Right renal cortex interstitium (tissue), 3 donors: ENCODE results near the gene DNAJB6. TPM values are rescaled to one million over a fixed set of nuclear protein-coding genes. Genes with fewer than 3 reads are reported as not detected.
"Not testable (repeated sequence)": the region's sequence is repeated elsewhere in the genome, so short reads cannot be mapped to it uniquely, and the experiment has no call there.

Experiments used
- DNase-seq, 3 donors: peaks; one replicate each; pipeline ENCODE4 v3.0.0-alpha.2; 2013; ENCODE audit warnings: low read depth in 3 of 3, low spot score in 2 of 3
- polyA plus RNA-seq, 3 donors: library from polyadenylated mRNA; unstranded; fragments of 120-200 nt; gene quantifications; one replicate each; pipeline ENCODE4 v1.2.1, GENCODE V29; 2013; ENCODE audit not compliant: insufficient read length in 3 of 3

DNAJB6 gene
- polyA plus RNA-seq, 3 donors, result 158 to 169 (median 166) TPM

DNA sequence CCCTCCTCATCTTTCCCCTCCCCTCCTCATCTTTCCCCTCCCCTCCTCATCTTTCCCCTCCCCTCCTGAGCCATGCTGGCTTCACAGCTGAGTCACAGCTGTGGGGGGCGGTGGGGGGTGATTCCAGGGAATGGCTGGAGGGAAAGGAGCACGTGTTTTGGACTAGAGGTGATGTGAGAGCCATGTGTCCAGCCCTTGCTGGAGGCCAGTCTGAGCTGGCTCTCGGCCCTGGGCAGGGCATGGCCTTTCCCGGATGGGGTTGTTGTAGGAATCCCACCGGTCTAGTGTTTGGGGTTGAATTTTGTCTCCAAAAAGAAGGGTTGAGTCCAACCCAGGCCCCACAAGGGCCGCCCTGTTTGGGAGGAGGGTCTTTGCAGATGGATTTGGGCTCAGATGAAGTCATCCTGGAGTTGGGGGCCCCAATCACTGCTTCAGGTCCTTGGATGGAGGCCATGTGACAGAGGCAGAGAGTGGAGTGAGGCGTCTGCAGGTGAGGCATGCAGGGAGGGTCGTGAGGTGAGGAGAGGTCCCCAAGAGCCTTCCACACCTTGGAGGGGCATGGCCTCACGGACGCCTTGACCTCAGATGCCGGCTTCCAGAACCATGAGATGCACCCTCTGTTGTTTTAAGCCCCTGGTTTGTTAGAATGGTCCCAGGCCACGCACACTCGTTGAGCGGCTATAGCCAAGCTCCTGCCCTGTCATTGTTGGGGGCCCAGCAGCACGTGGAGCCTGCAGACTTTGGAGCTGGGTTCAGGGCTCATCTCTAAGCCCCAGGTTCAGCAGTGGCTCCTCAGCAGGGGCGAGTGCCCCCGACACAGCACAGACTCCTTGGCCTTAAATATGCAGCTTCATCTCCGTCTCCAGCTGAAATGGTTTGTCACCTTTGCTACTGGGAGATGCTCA, 101.6 kb downstream of the DNAJB6 start:
- DNase-seq, result no peak

DNA sequence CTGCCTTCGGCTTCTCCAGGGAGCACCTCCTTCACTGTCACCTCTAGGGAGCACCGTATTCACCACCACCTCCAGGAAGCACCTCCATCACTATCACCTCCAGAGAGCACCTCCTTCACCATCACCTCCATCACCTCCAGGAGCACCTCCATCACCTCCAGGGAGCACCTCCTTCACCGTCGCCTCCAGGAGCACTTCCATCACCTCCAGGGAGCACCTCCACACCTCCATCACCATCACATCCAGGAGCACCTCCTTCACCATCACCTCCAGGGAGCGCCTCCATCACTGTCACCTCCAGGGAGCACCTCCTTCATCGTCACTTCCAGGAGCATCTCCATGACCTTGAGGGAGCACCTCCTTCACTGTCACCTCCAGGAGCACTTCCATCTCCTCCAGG, 102.3 kb downstream of the DNAJB6 start:
- no peak for DNase-seq

DNA sequence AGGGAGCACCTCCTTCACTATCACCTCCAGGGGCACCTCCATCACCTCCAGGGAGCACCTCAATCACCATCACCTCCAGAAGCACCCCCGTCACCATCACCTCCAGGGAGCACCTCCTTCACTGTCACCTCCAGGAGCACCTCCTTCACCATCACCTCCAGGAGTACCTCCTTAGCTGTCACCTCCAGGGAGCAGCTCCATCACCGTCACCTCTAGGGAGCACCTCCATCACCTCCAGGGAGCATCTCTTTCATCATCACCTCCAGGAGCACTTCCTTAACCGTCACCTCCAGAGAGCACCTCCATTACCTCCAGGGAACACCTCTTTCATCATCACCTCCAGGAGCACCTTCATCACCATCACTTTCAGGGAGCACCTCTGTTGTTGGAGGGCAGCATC, 103.0 kb downstream of the DNAJB6 start:
- DNase-seq, result no peak

DNA sequence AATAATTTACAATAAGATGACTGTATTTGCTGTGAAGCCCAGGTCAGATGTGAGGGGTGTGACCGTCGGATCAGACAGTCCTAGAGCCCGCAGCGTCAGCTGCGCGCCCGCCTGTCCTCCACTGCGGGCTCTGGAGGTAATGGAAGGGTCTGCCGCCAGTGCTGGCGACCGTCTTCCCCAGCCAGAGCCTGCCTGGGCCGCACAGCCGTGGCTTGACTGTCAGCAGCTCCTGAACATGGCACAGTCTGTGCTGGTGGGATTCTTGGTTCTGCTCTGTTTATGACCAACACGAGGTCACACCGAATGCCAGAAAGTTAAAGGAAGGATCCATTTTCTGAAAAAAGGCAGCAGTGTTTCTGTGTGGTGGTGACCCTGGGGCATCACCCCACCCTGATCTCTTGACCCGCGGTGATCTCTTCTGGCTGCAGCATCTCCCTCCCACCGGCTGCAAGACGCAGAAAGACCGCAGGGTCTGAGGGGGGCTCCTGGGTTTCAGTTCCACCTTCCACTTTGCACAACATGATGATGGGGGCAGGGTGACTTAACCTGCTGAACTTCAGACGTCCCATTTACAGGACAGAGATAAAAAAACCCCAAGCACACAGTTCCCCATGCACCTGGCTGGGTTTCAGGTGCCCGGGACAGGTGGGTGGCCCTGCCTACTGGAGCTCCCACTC, 103.7 kb downstream of the DNAJB6 start:
- no peak for DNase-seq

DNA sequence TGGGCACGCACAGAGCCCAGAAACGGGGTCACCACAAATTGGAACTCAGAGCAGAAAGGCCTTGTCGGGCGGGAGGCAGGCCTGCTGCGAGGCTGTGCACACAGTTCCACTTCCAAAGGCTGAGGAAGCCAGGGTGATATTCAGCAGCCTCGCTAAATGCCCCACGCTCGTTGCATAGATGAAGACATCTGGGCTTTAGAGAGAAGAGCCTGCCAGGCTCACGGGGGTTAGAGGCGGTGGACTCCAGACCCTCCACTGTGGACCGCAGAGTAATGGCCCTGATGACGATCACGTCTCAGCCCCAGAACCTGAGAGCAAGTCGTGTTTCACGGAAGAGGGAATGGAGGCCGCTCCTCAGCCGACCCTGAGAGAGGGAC, 104.2 kb downstream of the DNAJB6 start:
- DNase-seq, result no peak

DNA sequence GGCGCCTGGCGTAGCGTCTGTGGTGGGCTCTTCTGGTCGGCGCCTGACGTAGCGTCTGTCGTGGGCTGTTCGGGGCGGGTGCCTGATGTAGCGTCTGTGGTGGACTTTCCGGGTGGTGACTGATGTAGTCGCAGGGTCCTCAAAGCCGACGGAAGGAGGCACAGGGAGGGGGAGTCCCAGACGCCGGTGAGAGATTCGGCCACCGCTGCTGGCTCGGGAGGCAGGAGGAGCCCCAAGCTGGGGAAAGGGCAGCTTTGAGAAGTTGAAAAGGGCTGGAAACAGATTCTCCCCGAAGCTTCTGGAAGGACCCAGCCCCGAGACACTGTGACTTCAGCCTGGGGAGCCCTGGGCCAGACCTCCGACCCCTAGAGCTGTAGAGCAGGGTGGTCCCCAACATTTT, 105.7 kb downstream of the DNAJB6 start:
- no peak for DNase-seq

DNA sequence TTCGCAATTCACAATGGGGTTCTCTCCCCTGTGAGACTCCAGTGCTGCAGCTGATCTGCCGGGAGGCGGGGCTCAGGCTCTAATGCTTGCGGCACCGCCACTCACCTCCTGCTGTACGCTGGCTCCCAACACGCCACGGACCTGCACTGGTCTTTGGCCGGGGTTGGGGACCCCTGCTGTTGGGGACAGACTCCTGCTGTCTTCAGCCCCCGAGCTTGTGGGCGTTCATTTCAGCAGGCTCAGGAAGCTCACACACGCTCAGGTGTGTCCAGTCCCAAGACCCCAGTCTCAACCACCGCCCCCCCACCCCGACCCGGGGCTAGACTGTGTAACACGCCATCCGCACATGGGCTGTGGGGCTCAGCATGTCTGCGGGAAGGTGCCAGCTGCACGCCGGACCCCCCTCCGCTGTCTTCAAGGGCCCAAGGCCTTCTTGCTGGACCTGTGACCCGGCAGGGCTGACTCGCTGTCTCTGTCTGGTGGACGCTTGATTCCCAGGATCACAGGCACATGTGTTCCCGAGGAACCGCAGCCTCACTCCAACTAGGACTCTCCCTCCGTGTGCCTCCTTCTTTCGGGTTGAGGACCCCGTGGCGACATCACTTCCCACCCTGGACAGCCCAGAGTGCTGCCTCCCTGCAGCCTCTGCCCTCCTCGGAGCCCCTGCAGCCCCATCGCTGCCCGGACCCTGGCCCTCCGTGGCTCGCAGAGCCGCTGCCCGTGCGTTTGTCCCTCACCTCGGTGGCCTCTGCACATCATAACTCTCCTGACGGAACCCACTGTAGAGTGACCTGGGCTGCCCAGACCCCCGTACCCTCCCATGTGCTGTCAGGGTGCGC, 106.4 kb downstream of the DNAJB6 start:
- DNase-seq, result no peak

DNA sequence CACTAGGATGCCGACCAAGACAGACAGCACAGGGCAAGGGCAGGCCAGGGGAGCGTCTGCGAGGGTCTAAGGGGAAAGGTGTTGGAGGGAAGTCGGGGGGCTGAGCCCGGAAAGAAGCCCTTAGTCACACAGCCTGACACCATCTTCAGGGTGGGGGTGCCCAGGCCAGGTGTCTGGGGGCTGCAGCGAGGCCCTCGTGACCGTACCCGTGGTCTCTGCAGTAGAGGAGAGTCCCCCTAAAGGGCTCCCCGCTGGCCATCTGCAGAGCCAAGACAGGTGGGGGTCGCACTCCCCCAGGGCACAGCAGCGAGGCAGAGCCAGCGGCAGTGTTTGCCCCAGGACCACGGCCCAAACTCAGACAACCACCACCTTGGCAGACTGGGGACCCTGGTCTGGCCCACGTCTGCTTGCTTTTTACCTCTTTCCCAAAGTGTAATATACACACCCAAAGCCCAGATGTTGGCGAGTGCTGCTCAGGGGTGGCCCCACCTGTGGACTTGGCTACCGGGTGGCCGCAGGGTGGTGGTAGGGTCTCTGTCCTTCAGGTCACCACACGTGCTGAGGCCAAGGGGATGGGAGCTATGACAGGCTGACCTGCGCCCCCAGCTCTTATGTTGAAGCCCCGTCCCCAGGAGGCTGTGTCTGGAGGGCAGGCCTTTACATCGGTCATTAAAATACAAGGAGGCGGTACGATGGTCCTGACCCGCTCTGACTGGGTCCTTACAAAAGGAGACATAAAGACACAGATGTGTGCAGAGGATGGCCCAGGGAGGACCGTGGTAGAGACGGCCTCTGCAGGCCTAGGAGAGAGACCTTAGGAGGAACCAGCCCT, 107.4 kb downstream of the DNAJB6 start:
- no peak for DNase-seq

DNA sequence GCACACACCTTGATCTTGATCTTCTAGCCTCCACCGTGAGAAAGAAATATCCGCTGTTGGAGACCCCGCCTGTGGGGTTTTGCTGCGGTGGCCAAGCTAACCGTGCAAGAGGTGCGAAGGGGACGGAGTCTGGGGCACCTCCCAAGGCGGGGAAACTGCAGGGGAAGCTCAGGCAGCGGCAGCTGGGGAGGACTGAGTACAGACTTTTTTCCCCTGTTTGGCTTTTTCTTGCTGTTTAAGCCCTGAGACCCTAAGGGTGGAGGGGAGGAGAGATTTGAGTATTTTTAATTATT, 108.0 kb downstream of the DNAJB6 start:
- DNase-seq, result no peak

DNA sequence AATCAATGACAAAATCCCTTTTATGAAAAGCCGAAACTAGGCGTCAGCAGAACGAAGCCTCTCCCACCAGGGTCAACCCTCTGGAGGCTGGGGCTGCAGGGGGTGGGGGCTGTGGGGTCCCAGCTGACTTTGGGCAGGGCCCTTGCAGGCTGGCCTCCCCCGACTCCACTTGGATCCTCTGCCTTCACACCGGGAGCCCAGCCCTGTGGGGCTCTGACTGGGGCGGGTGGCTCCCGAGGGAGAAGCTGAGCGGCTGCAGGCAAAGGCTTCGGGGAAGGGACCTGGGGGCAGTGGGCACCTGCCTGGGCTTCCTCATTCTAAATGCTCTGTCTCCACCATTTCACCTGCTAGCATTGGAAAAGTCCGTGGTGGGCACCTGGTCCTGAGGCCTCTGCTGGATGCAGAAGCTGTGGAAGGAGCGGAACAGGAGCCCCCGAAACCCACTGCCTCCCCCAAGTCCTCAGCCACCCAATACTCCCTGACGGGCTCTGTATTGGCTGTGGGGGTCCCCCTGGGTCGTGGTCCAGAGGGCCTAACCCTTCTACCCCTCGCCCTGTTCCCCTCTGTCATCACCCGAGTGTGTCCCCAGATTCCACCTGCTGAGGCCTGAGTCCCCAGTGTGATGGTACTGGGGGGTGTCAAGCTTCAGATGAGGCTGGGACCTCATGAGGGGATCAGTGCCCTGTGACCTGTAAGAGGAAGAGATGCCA, 108.6 kb downstream of the DNAJB6 start:
- no peak for DNase-seq

DNA sequence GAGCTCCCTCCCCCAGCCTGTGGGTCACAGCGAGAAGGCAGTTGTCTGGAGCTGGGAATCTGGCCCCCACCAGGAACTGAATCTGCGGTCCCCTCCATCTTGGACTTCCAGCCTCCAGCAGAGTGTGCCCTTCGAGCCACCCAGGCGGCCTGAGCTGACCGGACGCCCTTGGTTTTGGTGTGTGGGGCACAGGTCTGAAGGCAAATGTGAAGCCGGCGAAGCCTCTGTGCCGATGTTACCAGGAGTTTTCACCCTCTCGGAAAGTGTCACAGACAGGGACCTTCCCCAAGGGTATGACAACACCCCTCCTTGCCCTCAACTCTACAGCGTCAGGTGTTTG, 109.1 kb downstream of the DNAJB6 start:
- no peak for DNase-seq

DNA sequence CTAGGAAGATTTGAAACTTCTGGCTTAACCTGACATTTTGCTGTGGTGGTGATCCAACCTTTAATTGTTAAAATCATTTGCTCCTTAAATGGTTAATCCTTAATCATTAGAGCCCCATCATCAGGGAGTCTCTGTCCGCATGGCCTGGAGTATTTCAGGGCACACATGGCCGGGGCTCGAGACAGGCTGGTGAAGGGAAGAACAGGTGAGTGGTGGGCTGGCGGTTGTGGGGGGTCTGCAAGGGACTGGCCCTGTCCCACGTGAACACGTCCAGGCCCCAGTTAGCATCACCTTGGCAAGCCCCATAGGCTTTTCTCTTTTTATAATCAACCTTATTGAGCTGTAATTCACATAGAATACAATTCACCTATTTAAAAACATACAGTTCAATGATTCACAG, 109.5 kb downstream of the DNAJB6 start:
- DNase-seq, result no peak

DNA sequence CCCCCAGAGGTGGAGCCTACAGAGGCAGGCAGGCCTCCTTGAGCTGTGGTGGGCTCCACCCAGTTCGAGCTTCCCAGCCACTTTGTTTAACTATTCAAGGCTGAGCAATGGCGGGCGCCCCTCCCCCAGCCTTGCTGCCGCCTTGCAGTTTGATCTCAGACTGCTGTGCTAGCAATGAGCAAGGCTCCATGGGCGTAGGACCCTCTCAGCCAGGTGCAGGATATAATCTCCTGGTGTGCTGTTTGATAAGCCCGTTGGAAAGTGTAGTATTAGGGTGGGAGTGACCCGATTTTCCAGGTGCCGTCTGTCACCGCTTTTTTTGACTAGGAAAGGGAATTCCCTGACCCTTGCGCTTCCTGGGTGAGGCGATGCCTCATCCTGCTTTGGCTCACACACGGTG, 117.2 kb downstream of the DNAJB6 start:
- not testable (repeated sequence) for DNase-seq

DNA sequence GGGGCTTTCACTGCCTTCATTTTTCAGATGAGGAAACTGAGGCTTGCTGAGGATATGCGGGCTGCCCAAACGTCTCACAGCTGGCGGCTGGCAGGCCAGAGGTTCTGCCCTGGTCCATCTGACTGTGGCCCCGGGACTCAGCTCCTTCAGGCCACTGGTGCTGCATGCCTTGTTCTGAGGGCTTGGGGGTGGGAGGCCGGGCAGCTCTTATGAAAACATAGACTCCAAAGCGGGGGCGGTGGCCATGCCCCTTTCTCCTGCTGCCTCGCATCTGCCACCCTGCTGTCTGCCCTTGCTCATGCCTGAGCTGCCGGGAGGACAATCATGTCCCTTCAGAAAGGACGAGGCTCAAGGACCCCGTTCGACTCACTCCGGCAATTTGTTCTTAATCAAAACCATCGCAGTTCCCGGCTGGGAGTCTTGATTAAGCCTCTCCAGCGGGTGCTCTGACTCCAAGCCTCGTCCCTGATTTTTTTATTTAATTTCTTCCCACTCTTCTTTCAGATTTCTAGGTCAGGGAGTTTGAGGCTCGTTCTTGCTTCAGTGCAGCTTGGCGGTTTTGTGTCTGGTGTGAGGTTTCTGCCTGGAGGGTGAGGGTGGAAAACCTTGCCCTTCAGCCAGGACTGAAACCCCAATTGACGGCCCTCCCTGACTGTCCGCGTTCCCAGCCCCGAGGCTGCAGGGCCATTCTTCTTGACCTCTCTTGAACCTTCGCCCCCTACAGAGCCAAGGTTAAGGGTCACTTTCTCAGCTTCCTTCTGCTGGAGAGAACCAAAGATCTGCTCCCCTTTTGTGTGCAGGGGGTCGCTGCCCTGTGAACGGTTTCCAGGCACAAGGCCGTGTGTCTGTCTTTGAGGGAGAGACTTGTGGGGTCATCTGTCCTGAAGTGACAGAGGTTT, 120.8 kb downstream of the DNAJB6 start:
- no peak for DNase-seq

DNA sequence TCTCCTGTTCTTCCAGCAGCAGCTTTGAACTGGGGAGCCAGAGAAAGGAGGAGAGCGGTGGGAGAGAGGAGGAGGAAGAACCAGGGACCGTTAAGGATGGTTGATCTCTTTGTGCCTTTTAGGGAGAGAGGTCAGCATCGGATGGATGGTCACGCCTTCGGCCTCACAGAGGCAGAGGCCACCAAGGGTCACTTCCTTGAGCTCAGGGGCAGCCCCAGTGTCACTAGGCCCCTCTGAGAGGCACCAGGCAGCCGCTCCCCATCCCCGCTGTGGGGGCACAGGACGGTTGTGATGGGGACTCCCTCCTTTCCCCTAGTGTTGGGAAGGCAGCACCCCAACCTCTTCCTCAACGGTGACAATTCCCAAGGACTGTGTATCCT, 121.4 kb downstream of the DNAJB6 start:
- no peak for DNase-seq

DNA sequence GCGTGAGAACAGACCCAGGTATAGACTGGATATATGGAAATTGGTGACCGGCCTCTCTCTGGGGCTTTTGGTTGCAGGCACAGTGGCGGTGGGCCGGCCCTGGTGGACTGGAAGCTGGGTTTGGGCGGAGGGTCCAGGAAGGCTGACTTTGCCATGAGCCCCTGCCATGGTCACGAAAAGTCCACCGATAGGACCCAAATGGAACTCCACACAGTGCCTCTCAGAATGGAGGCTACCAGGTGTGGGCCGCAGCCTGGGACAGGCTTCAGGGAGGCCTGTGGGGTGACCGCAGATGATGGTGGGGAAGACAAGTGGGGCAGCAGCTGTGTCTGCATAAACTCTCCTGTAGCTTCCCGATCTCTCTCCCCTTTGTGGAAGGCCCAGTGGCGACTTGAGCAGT, 123.2 kb downstream of the DNAJB6 start:
- no peak for DNase-seq

DNA sequence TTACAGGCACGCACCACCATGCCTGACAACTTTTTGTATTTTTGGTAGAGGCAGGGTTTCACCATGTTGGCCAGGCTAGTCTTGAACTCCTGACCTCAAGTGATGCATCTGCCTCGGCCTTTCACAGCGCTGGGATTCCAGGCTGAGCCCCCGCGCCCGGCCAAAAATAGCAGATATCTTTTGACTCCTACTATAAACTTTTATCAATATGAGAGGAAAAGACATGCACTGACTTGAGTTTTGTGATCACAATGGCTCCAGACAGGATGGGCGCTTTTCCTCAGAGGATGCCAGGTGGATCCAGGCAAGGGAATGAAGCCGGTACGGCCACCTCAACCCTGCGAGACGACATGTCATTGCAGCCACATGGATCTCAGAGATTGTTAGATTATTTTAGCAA, 123.9 kb downstream of the DNAJB6 start:
- no peak for DNase-seq

DNA sequence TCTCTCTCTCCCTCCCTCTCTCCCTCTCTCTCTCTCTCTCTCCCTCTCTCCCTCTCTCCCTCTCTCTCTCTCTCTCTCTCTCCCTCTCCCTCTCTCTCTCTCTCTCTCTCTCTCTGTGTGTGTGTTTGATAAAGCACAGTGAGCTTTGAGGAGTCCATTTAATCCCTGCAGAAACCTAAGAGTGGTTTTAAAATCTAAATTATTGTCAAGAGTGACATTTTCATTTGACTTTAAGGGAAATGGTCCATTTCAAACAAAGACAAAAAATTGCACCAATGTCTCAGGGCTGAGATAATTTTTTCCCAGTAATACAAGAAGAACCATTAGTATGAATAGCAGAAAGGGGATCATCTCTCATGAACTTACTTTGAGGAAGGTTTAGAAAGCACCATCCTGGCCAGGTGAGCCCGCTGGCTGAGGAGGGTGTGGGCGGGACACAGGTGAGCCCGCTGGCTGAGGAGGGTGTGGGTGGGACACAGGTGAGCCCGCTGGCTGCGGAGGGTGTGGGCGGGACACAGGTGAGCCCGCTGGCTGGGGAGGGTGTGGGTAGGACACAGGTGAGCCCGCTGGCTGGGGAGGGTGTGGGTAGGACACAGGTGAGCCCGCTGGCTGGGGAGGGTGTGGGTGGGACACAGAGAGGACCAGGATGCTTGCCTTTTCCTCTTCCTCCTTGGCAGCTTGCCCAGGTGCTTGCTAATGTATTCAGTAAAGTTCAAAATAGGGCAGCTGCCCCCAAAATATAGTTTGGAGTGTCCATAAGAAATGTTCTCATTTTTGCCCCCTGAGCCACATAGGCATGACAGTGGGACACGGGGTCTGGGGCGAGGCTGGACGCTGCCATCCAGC, 125.0 kb downstream of the DNAJB6 start:
- no peak for DNase-seq
